PC-9 (cell line): ENCODE data around the gene OBSCN. TPM values are rescaled to one million over a fixed set of nuclear protein-coding genes. Genes with fewer than 3 reads are reported as not detected.

ENCODE experiments used
- BruUV-seq: library from RNA; stranded (reverse); fragments of 400-500 nt; replicated peaks from 2 replicates; lab custom pipeline; 2021; lab: Mats Ljungman, UMichigan
- CTCF ChIA-PET: fragments of 300-600 bp; sonication (Branson Sonifier 250); formaldehyde crosslinking; loops from one replicate; lab custom pipeline; 2022; ENCODE audit warnings: antibody characterized with exemption; lab: Charles Lee
- POLR2A ChIA-PET: fragments of 300-600 bp; sonication (Branson Sonifier 250); formaldehyde crosslinking; loops from one replicate; lab custom pipeline; 2022; ENCODE audit warnings: antibody characterized with exemption; ENCODE audit not compliant: unreplicated experiment; lab: Charles Lee
- DNase-seq, 2 experiments: peaks; one replicate each; pipeline versions ENCODE4 v3.0.0 to v3.0.0-alpha.2; 2015 to 2022; ENCODE audit warnings: mixed read lengths in 1 of 2
- H2AFZ ChIP-seq: fragments of 200-600 bp; sonication (generic); 2 replicates; pipeline ENCODE4 v1.8.1; 2017; ENCODE audit warnings: antibody characterized with exemption
- H3F3A ChIP-seq: fragments of 200-600 bp; sonication (generic); 2 replicates; pipeline ENCODE4 v1.8.1; 2017; ENCODE audit warnings: antibody characterized with exemption, mild to moderate bottlenecking, low read depth; ENCODE audit not compliant: insufficient read depth
- H3K27ac ChIP-seq: fragments of 200-600 bp; sonication (generic); 2 replicates; pipeline ENCODE4 v1.6.1; 2016; ENCODE audit warnings: mixed run types
- H3K27me3 ChIP-seq: fragments of 200-600 bp; sonication (generic); 2 replicates; pipeline ENCODE4 v1.6.1; 2016; ENCODE audit warnings: low read depth, mixed run types; ENCODE audit not compliant: insufficient read depth
- H3K36me3 ChIP-seq: fragments of 200-600 bp; sonication (generic); 2 replicates; pipeline ENCODE4 v1.6.1; 2016; ENCODE audit warnings: low read depth, mixed run types
- H3K4me1 ChIP-seq: fragments of 200-600 bp; sonication (generic); replicated peaks from 2 replicates; pipeline ENCODE4 v1.6.1; 2016; ENCODE audit warnings: mixed run types; ENCODE audit not compliant: insufficient read depth
- H3K4me2 ChIP-seq: fragments of 200-600 bp; sonication (generic); 2 replicates; pipeline ENCODE4 v1.6.1; 2017; ENCODE audit warnings: mixed run types
- H3K4me3 ChIP-seq: fragments of 200-600 bp; sonication (generic); 2 replicates; pipeline ENCODE4 v1.6.1; 2016; ENCODE audit warnings: mixed run types
- H3K79me2 ChIP-seq: fragments of 200-600 bp; sonication (generic); 2 replicates; pipeline ENCODE4 v1.6.1; 2017; ENCODE audit warnings: low read depth, mixed run types
- H3K9me2 ChIP-seq: fragments of 200-600 bp; sonication (generic); 2 replicates; pipeline ENCODE4 v1.8.1; 2017; ENCODE audit warnings: mild to moderate bottlenecking; ENCODE audit not compliant: insufficient read depth
- H3K9me3 ChIP-seq: fragments of 200-600 bp; sonication (generic); 2 replicates; pipeline ENCODE4 v1.8.1; 2016; ENCODE audit warnings: low read depth; ENCODE audit not compliant: insufficient read depth
- H4K20me1 ChIP-seq: fragments of 200-600 bp; sonication (generic); 2 replicates; pipeline ENCODE4 v1.8.1; 2017; ENCODE audit not compliant: insufficient read depth
- EZH2 ChIP-seq: fragments of 200-600 bp; sonication (generic); IDR thresholded peaks from 2 replicates; pipeline ENCODE4 v1.8.0; 2017; ENCODE audit warnings: antibody characterized with exemption, low read depth
- intact Hi-C: fragments of 100-400 bp; cut with micrococcal nuclease; formaldehyde crosslinking; loops from one replicate; pipeline ENCODE4 v1.10.0; 2022; ENCODE audit not compliant: unreplicated experiment
- total RNA-seq: library from RNA; stranded (reverse); gene quantifications from 2 replicates; pipeline ENCODE4 v1.2.3, GENCODE V29; 2021
- TF ChIP-seq, protein P1 (sequence below): fragments of 200-600 bp; sonication (generic); conservative IDR thresholded peaks from 2 replicates; pipeline ENCODE4 v1.6.1; 2017; ENCODE audit warnings: mixed run types, antibody characterized with exemption, mild to moderate bottlenecking, moderate library complexity

Gene OBSCN
- total RNA-seq, 1 experiment from 2014 or later, result 62.9 TPM

DNA sequence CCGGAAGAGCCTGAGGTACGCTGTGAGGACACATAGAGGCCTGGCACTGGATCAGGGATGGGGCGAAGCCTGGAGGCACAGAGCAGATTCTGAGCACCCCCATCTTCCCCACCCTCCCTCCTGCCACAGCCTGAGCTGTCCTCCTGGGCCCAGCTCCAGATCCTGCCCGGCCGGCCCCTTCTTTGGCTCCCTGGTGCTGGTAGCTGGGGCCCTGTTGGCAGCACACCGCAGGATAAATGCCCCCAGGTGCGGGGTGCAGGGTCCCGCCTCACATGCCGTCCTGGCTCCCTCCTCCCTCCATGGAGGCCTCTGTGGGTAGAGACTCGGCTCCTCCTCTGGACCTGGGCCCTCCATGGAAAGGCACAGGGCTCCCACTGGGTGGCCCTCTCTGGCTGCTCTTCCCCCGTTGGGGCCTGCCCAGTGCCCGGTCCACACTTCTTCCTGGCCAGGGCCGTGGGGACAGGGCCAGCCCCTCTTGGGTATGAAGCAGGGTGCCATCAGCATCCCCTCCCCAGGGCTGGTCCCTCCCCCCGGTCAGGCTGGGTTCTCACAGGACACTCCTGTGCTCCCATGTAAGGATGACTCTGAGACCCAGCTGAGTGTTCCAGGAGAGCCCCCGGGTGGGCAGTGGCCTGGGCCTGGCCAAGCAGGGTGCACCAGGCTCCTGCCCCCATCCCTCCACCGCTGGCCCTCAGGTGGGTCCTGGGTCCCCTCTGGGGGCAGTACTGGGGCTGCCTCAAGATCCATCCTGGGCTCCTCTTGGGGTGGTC lies 1.1 kb upstream of the OBSCN start:
- no peaks in the 10 kb centered on the region for H3K9me2 ChIP-seq
- H3K9me3 ChIP-seq, result no peaks in the 10 kb centered on the region
- no peaks in the 10 kb centered on the region for H3K36me3 ChIP-seq
- CTCF ChIA-PET, result no interaction called here
- intact Hi-C loops, result no loop called here
- H3K79me2 ChIP-seq, result no peaks in the 10 kb centered on the region
- POLR2A ChIA-PET, result no interaction called here
- BruUV-seq, result no TSS peak
- peaks cover 9% of the 10 kb centered on the region for H3K4me1 ChIP-seq
- H3F3A ChIP-seq, result peaks cover 10% of the 10 kb centered on the region
- H2AFZ ChIP-seq, result no peak overlapping the region
- H3K4me2 ChIP-seq, result no peak overlapping the region
- H4K20me1 ChIP-seq, result no peaks in the 10 kb centered on the region
- no peak for DNase-seq
- H3K27ac ChIP-seq, result no peak overlapping the region
- TF ChIP-seq, protein P1, sequence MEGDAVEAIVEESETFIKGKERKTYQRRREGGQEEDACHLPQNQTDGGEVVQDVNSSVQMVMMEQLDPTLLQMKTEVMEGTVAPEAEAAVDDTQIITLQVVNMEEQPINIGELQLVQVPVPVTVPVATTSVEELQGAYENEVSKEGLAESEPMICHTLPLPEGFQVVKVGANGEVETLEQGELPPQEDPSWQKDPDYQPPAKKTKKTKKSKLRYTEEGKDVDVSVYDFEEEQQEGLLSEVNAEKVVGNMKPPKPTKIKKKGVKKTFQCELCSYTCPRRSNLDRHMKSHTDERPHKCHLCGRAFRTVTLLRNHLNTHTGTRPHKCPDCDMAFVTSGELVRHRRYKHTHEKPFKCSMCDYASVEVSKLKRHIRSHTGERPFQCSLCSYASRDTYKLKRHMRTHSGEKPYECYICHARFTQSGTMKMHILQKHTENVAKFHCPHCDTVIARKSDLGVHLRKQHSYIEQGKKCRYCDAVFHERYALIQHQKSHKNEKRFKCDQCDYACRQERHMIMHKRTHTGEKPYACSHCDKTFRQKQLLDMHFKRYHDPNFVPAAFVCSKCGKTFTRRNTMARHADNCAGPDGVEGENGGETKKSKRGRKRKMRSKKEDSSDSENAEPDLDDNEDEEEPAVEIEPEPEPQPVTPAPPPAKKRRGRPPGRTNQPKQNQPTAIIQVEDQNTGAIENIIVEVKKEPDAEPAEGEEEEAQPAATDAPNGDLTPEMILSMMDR, result no peak
- TF ChIP-seq EZH2, result no peak
- no peaks in the 10 kb centered on the region for H3K27me3 ChIP-seq
- no peak overlapping the region for H3K4me3 ChIP-seq

DNA sequence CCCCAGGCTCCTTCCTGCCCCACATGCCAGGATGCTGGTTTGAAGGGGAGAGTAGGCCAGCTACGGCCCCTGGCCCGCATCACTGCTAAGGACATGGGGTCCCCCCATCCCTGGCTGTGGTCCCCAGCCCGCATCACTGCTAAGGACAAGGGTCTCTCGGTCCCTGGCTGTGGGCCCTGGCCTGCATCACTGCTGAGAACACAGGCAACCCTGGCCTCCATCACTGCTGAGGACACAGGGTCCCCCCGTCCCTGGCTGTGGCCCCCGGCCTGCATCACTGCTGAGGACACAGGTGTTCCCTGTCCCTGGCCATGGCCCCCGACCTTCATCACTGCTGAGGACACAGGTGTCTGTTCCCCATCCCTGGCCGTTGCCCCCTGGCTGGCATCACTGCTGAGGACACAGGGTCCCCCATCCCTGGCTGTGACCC lies 448 bp upstream of the OBSCN start:
- no peak for DNase-seq
- Histone ChIP-seq H3K79me2 (no peaks in the 10 kb centered on the region), H3K27ac (no peak overlapping the region), H2AFZ (no peak overlapping the region), H3K4me3 (no peak overlapping the region), H3K36me3 (no peaks in the 10 kb centered on the region), H3F3A (peaks cover 10% of the 10 kb centered on the region), H3K27me3 (no peaks in the 10 kb centered on the region), H3K9me3 (no peaks in the 10 kb centered on the region), H3K9me2 (no peaks in the 10 kb centered on the region), H3K4me1 (peaks cover 9% of the 10 kb centered on the region), H4K20me1 (no peaks in the 10 kb centered on the region), H3K4me2 (no peak overlapping the region)
- TF ChIP-seq, protein P1, result no peak
- TF ChIP-seq EZH2, result no peak
- intact Hi-C loops, result no loop called here
- POLR2A ChIA-PET, result no interaction called here
- no TSS peak for BruUV-seq
- CTCF ChIA-PET, result no interaction called here

DNA sequence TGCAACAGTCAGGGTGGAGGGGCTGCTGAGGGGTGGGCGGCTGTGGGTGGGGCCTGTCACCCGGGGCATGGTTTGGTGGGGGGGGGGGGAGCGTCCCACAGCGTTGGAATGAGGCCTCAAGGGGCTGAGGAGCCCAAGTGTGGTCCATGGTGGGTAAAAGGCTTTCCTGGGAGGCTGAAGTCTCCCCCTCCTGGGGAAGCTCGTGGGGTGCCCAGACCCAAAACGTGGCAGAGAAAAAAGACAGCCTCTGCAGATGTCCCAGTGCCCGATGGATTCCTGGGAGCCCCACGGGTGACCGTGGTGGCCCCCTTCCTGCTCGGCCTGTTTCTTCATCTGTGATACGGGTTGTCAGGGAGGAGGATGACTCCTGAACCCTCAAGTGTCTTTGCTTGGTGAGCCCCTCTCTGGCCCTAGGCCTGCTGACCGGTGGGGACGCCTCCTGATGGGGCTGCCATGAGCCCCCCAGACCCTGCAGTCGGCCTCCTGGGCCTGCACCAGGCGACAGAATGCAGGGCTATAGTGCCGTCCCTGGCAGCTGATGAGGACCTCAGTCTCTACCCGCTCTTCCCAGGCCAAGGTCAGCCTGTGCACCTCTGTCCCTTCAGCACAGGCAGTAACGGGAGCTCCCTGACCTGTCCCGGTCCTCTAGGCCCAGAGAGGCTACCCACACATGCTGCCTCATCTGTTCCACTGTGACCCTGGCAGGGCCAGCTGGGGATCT lies 1.1 kb downstream of the OBSCN start:
- H3K4me3 ChIP-seq, result no peak overlapping the region
- CTCF ChIA-PET, result no interaction called here
- no peaks in the 10 kb centered on the region for H3K79me2 ChIP-seq
- H4K20me1 ChIP-seq, result no peaks in the 10 kb centered on the region
- H3K36me3 ChIP-seq, result no peaks in the 10 kb centered on the region
- H3F3A ChIP-seq, result peaks cover 10% of the 10 kb centered on the region
- no peak for DNase-seq
- H3K4me2 ChIP-seq, result no peak overlapping the region
- no peak overlapping the region for H3K27ac ChIP-seq
- no peaks in the 10 kb centered on the region for H3K27me3 ChIP-seq
- H2AFZ ChIP-seq, result no peak overlapping the region
- POLR2A ChIA-PET, result no interaction called here
- no peaks in the 10 kb centered on the region for H3K9me2 ChIP-seq
- peaks cover 9% of the 10 kb centered on the region for H3K4me1 ChIP-seq
- intact Hi-C loops, result no loop called here
- BruUV-seq, result no TSS peak
- H3K9me3 ChIP-seq, result no peaks in the 10 kb centered on the region
- TF ChIP-seq, protein P1, result no peak
- no peak for TF ChIP-seq EZH2
